NK-92 (cell line): ENCODE measurements around the gene GALNT13.
"Not testable (repeated sequence)": the region's sequence is repeated elsewhere in the genome, so short reads cannot be mapped to it uniquely, and the experiment has no call there.

Experiments
- DNase-seq: peaks from one replicate; lab custom pipeline; 2025; ENCODE audit not compliant: unreplicated experiment; lab: John Stamatoyannopoulos, UW

The GALNT13 gene

DNA sequence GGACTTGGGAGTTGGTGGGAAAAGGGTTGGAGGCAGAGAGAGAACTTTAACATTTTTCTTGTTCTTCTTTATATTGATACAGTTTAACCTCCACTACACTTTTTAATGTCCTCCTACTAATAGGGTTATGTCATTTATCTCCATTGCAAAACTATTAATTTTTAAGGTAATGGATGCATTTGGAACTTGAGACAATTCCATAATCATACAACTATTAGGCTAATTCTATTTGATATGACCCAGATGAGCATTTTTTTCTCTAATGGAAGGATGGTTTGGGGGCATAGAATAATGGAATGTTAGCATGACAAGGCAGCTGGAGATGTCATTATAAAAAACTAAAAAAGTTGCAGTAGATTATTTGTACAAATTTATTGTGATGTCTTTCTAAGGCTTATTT, 587.6 kb downstream of the GALNT13 start:
- DNase-seq, result no peak

DNA sequence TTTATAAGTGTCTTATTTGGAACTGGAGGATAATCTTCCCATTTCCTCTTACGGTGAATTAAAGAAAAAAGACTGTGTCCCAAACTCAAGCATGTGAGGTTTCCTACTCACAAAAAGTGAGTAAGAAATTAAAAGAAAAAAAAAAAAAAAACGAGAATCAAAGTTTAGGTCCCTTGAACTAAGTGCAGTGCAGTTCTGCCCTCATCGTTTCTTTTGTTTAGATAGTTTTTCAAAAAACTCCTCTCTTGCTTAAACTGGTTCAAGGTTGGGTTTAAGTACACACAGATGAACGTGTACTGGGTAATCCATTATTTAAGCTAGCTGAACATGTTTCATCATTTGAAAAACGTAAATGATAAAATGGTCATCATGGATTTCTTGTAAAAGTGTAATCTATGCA, 590.9 kb downstream of the GALNT13 start:
- no peak for DNase-seq

DNA sequence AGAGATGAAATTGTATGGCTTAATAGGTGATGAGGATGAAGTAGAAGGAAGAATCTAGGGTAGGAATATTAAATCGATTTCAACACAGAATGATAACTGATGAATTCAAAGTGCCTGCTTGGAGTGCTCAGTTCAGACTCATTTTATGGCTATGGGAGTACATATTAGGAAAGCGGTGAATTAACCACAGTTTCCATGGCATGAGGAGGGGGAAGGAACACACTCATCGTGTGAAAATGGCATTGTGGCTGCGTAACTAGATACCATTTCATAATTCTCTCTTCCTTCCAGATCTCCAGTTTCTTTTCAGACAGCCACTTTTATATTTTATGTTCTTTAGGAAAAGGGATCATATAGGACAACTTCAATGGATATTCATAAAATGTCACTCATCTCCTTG, 594.5 kb downstream of the GALNT13 start:
- no peak for DNase-seq

DNA sequence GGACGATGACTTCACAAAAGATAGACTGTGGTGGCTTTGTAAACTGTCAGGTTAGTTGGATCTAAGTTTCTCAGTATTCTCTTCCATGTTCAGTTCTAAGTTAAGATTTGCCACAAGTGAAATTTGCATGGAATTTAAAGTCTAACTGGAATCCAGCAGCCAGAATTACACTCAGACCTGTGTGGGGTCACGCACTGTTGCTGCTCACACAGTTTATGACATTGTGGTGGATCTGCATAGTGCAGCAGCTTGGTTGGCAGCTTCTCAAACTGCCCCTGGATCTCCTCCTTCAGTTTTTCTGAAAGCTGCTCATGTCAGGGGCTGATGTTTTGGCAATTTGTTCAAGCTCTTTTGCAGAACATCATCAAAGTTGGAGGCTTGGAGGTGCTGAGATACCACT, 598.7 kb downstream of the GALNT13 start:
- no peak for DNase-seq

DNA sequence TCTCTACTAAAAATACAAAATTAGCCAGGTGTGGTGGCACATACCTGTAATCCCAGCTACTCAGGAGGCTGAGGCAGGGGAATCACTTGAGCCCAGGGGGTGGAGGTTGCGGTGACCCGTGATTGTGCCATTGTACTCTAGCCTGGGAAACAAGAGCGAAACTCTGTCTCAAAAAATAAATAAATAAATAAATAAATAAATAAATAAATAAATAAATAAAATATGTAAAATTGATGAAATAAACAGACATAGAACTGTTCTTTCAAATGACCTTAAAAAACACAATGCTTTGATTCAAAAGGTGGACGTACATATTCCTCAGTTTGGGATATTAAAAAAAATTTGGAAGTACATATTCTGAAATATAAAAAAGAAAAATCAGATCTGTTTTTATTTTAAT, 599.8 kb downstream of the GALNT13 start:
- not testable (repeated sequence) for DNase-seq

DNA sequence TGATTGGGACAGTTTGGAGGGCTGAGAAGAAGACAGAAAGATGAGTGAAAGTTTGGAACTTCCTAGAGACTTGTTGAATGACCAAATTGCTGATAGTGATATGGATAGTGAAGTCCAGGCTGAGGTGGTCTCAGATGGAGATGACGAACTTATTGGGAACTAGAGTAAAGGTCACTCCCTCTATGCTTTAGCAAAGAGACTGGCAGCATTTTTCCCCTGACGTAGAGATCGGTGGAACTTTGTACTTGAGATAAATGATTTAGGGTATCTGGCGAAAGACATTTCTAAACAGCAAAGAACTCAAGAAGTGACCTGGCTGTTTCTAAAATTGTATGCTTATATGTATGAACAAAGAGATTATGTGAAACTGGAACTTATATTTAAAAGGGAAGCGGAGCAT, 605.6 kb downstream of the GALNT13 start:
- no peak for DNase-seq

DNA sequence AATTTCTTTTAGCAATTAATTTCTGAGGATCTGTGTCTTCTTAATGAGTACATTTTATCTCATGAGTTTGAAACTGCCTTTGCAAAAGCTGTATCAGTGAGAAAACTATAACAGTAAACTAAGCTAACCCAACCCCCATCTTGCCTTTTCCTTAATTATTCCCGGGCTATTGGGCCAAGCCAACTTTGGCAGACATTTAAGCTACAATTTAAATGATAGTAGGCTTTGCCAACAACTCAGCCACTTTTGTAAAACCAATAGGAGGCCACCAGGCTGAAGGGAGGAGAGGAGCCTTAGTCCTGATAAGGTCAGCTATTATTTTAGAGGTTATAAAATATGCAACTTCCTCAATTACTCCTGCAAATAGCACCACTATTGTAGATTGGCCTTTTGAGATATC, 608.8 kb downstream of the GALNT13 start:
- DNase-seq, result no peak

DNA sequence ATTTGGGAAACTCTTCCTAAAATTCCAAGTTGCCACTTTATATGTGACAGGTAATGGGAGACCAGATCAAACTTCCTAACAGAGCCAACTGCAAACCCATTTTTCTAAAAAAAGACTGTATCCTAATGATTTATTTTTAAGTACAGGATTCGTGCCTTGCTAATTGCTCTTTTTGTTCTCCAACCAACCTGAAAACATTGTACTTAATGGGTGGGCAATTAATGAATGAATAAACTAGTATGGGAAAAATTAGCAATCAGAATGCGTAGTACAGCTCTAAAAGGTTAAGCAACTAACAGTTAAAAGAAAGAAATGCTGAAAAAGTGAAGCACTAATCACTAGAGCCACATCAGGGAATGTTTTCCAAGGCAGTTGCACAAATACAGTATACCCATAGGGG, 609.6 kb downstream of the GALNT13 start:
- no peak for DNase-seq

DNA sequence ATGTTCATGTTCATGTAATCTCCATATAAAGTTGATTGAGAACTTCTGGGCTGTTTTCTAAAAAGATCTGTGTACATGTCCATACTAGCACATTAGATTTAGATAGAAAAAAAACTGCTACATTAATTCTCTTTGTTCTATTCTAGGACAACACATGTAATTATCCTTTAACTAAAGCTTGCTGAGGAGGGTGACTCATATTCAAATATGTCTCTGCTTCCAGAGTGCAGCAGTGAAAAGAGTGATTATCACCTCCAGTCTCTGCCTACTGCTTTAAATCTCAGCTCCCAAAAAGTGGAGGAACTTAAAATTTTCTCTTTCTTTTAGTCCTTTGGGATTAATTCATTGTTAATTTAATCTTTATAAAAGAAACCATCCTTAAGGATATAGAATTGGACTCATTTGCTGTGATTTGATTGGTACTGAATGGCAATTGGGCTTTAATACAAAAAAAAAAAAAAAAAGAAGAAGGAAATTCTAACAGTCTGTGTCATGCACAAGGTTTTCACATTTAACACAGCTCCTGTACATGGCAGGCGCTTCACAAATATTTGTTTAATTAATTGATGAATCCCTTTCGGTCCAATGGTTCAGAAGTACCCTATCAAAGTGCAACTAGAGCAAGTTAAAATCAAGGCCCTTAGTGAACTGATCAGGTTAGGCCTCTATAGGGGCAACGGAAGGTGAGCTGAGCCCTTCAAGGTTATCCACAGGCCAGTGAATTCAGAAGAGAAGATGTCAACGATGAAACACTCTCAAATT, 612.8 kb downstream of the GALNT13 start:
- DNase-seq, result no peak

DNA sequence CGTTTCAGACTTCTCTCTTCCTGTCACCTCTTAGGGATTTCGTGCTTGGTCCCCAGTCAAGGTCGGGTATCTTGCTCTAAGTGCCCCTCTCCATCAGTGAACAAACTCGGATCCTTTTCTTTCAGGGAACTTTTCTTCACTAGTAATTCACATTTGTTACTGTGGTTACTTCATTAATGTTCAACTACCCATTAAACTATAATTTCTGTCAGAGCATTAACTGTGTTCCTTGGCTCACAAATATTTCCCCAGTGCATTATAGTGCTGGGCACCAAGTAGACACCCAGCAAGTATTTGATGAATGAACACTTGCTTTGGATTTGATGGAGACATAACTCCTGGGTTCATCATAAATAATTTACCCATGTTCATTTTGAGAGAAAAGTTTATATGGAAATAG, 617.1 kb downstream of the GALNT13 start:
- no peak for DNase-seq

DNA sequence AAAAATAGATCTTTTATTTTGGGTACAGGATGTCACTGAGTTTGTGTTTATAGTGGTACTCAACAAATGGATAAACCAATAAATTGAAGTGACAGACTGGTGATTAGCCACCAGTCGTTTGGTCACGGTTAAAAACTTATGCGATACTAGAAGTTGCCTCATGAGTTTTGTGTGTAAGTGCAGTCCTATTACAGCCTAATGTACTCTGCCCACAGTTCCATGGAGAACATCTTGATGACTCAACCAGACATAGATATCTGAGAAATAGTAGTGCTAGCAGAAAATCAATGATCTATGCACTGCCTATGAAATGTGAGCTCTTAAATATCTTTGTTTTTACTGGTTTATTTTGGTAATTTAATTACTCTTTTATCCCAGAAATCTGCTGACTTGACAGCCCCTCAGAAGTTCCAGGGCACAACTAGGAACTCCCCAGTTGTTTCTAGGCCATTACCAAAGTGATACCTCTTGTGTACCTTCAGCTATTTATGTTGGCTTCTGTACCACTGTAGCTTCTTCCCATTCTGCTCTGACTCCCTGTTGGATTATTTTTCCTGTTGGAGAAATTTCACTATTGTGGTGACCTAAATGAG, 617.6 kb downstream of the GALNT13 start:
- DNase-seq, result no peak

DNA sequence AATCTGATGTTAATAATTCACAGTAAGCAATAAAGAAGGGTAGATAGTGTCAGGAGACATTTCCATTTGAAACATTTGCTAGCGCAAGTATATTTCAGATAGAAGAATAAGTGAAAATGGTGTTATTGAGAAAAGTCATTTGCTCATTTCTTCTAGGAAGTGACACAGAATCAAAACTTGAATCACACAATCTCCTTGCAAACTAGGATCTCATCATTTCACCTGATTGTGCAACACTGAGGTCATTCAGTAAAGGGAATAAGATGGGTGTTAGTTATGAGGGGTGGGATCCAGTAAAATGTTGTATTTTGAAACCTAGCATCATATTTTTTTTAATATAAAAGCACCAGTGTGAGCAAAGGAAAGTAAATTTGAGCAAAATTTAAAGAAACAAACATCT, 618.8 kb downstream of the GALNT13 start:
- no peak for DNase-seq

DNA sequence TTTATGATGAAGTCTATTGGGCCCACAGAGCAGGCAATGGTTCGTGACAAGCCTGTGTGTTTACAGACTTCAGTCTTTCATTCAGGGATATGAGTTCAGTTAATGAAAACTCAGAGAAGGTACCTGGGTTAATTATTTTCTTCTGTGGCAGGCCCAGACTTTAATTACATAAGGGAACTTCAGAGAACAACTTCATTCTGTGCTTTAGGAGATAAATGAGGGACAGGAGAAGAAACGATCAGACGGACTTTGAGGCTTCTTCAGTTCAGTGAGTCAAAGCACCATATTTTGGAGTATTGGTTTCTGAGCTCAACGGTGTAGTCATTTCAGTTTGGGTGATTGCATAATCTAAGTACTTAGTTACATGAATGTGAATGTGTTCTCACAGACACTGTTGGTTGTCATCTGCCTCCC, 623.7 kb downstream of the GALNT13 start:
- no peak for DNase-seq

DNA sequence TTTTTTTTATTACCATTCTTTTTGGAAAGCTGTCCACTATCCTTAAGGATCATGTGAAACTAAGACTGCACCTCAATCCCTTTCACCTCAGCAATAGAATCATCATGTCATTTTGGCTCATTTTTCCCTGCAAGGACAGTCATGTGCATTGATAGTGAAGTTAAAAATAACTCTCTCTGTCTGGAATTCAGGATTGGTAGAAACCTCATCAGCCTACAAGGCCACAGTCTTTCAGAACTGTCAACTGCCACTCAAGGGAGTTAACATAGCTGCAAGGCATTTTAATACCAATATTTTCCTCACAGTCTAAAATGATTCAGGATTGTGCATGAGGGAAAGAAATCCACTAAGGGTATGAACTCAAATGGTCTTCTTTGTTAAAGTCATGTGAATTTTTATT, 625.3 kb downstream of the GALNT13 start:
- no peak for DNase-seq
